GM19397 (cell line): Measurements from ENCODE around the gene MEAK7.
"Not testable (repeated sequence)": the region's sequence is repeated elsewhere in the genome, so short reads cannot be mapped to it uniquely, and the experiment has no call there.

ENCODE experiments used
- ATAC-seq: cut with Tn5 transposase; IDR thresholded peaks from one replicate; pipeline ENCODE4 v1.9.1; 2021; ENCODE audit warnings: mild to moderate bottlenecking, moderate library complexity; ENCODE audit not compliant: unreplicated experiment

The MEAK7 gene

DNA sequence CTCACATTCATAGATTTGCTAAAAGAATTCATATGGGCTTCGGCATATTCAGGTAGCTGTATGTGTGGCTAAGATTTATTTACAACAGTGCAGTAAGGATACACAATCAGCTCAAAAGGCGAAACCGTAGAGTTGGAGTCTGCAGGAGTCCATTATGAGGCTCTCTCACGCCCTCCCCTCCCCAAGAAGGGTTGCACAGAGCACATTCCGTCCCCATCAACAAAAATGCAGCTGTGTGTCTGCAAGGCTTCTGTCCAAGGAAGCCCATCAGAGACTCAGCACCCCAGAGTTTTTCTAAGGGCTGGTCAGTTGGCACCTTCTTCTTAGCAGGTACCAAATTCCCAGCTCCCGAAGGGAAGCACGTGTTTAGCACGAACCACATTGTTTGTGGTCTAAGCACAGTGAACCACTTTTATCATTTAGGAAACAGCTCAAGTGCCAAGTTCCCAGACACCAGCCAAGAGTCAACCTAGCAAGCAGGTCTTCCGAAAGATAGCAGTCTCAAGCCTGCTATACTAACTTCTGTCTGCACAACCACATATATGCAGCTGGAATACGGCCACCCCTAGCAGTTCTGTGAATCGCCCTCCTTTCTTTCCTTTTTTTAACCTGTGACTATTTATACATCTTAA is 28.5 kb upstream of the MEAK7 start:
- ATAC-seq: no peak

DNA sequence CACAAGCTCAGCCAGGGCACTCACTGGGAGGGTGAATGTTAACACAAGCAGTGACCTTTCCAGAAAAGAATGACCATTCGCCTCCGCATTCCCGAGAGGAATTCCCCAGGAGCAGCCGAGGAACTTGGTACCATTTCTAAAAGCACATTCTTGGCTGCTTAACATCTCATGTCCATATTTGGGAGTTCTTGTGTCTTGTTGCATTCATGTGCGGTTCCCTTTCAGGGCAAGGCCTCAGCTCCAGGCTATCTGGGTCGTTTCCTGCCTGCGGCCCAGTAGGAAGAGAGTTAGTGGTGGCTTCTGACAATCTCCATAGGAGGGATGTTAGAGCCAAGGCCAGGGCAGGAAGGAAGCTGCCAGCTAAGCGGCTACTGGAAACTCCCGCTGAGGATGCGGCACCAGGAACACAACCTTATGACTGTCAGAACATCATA is 27.8 kb upstream of the MEAK7 start:
- ATAC-seq: no peak

DNA sequence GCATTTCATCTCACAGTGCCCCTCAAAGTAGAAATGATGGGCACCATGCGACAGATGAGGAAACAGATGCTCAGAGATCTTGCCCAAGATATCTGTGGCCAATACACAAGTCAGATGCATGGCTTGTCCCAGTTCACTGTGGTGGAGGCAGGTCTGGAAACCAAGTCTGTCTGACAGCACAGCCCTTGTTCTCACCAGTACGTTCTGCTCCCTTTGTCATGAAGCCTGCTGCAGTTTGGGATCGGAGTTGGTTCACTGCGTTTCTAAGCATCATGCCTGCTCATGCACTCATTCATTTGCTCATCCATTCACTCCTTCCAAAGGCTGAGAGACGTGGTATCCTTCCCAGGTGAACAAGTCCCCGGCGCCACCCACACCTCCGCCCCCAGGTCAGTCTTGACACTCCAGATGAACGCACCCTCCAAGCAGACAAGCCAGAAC is 27.2 kb upstream of the MEAK7 start:
- no peak for ATAC-seq

DNA sequence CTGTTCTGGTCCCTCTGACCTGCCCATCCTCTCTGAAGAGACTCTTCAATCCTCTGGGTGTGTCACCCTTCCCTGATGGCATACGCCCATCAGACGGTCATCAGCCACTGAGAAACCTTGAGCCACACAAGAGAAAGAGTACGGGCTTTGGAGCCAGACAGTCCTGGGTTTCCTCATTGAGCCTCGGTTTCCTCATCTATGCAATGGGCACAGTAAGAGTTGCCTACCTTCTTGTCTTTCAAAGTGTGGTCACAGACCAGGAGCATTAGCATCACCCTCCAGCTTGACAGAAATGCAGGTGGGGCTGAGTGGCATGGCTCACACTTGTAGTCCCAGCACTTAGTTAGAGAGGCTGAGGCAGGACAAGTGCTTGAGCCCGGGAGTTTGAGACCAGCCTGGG is 26.1 kb upstream of the MEAK7 start:
- ATAC-seq: no peak

DNA sequence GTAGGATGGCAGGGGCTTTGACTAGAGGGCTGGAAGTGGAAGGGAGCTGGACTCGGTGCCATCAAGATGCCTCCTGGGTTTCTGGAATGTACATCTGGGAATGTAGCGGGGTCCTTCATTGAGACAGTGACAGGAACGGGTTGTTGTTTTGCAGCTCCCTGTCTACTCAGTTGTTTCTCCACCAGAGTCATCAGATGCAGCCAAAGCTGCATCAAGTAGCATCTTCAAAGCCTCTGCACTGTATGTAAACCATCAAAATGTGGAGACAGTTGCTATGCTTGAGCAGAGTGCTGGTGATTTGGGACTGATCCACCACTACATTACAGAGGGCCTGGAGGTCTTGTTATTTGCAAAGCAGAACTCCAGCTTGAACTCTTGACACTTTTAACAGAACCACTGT is 25.1 kb upstream of the MEAK7 start:
- ATAC-seq: no peak

- ATAC-seq: no peak
These were observed 23.9 kb upstream of the MEAK7 start for GRCh38 chr16:84528322-84528721.

GRCh38 chr16:84527532-84528269 is 23.2 kb upstream of the MEAK7 start:
- no peak for ATAC-seq

GRCh38 chr16:84526794-84527531 is 22.5 kb upstream of the MEAK7 start:
- ATAC-seq: no peak

GRCh38 chr16:84524941-84525581 is 20.6 kb upstream of the MEAK7 start:
- ATAC-seq: not testable (repeated sequence)

- no peak for ATAC-seq
These were observed 20.0 kb upstream of the MEAK7 start for GRCh38 chr16:84524346-84524920.

- ATAC-seq: no peak
These were observed 17.0 kb upstream of the MEAK7 start for GRCh38 chr16:84521497-84521770.

- no peak for ATAC-seq
These were observed 16.5 kb upstream of the MEAK7 start for GRCh38 chr16:84520725-84521496.

- ATAC-seq: no peak
These were observed 15.4 kb upstream of the MEAK7 start for GRCh38 chr16:84519855-84520254.

- ATAC-seq: no peak
These were observed 14.4 kb upstream of the MEAK7 start for GRCh38 chr16:84518804-84519341.

DNA sequence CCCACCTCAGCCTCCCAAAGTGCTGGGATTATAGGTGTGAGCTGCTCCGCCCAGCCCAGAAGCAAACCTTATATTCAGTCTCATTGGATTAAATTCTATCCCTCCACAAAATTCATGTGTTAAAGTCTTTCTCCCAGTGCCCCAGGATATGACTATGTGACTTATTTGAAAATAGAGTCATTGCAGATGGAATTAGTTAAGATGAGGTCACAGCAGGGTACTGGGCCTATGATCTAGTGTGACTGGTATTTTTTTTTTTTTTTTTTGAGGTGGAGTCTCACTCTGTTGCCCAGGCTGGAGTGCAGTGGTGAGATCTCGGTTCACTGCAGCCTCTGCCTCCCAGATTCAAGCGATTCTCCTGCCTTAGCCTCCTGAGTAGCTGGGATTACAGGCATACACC is 13.8 kb upstream of the MEAK7 start:
- ATAC-seq: not testable (repeated sequence)

- ATAC-seq: no peak
These were observed 12.9 kb upstream of the MEAK7 start for GRCh38 chr16:84517366-84517765.

GRCh38 chr16:84514874-84515835 is 10.7 kb upstream of the MEAK7 start:
- peak; percentile 75 for ATAC-seq

DNA sequence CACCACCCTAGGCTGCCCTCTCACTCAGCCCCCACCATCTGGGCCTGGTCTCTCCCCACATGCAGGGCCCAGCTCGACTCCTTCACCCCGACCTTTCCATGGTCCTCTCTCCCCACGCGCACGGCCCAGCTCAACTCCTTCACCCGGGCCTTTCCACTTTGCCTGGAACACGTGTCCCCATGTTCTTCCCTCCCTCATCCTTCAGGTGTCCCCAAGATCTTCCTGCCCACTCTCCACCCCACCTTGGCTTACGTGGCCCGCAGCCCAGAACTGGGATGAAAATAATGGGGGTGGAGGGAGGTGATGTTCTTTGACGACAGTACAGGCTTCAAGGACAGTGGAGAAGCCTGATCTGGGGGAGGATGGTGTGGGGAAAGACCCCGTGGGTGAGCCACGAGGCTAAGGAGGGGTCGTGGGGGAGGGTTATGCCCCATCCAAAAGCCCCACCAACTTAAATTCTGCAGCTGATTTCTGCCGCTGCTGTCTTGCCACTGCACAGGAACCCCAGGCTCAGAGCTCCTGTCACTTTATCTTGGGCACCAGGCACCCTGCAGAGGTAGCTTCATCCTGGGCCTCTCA is 9.9 kb upstream of the MEAK7 start:
- peak; percentile 2 for ATAC-seq

- no peak for ATAC-seq
These were observed 9.2 kb upstream of the MEAK7 start for GRCh38 chr16:84513666-84514065.
